Omental fat pad (tissue), 4 donors: ENCODE results near the gene ATP8A2. TPM values are rescaled to one million over a fixed set of nuclear protein-coding genes. Genes with fewer than 3 reads are reported as not detected.
"Not testable (repeated sequence)": the region's sequence is repeated elsewhere in the genome, so short reads cannot be mapped to it uniquely, and the experiment has no call there.

Experiments used
- ATAC-seq: fragments of 150-250 bp; one replicate; pipeline ENCODE4 v1.9.1; 2016; ENCODE audit warnings: mild to moderate bottlenecking, moderate library complexity; ENCODE audit not compliant: low FRiP score
- DNase-seq: peaks from one replicate; pipeline ENCODE4 v3.0.0-alpha.2; 2019; ENCODE audit warnings: low spot score
- total RNA-seq, 4 donors: library from RNA; depleted of rRNA; stranded (reverse); fragments of >200 nt; gene quantifications; one replicate each; pipeline ENCODE4 v1.1.0, GENCODE V29; 2016
- TF ChIP-seq, protein P1 (sequence below), 3 donors: fragments of 450-650 bp; IDR thresholded peaks; one replicate each; pipeline ENCODE4 v1.5.1; 2016 to 2017; ENCODE audit warnings: antibody characterized with exemption in 3 of 3, mild to moderate bottlenecking in 3 of 3, moderate library complexity in 2 of 3

ATP8A2 gene
- total RNA-seq, 4 donors from 2014 or later: 0.16 to 0.19 TPM; not detected in 2

DNA sequence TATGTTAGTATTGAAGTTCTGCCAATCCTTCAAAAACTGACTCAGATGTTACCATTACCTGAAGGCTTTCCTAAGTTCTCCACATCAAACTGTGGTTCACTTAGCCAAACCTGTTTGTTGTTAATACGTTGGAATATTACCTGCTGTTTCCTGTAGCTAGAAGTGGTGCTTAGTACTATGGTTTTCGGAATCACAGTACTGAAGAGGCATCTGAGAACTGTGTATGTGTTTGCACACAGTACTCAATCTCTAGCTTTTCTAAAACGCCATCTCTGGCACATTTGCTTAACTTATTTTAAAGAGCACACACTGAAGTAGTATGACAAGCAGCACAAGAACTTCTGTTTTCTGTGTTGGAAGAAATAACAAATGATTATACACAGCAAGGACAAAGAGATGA lies 431.9 kb downstream of the ATP8A2 start:
- no peak for ATAC-seq
- TF ChIP-seq, protein P1, sequence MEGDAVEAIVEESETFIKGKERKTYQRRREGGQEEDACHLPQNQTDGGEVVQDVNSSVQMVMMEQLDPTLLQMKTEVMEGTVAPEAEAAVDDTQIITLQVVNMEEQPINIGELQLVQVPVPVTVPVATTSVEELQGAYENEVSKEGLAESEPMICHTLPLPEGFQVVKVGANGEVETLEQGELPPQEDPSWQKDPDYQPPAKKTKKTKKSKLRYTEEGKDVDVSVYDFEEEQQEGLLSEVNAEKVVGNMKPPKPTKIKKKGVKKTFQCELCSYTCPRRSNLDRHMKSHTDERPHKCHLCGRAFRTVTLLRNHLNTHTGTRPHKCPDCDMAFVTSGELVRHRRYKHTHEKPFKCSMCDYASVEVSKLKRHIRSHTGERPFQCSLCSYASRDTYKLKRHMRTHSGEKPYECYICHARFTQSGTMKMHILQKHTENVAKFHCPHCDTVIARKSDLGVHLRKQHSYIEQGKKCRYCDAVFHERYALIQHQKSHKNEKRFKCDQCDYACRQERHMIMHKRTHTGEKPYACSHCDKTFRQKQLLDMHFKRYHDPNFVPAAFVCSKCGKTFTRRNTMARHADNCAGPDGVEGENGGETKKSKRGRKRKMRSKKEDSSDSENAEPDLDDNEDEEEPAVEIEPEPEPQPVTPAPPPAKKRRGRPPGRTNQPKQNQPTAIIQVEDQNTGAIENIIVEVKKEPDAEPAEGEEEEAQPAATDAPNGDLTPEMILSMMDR (IDR thresholded peaks at IDR 0.05): no peak
- no peak for DNase-seq

DNA sequence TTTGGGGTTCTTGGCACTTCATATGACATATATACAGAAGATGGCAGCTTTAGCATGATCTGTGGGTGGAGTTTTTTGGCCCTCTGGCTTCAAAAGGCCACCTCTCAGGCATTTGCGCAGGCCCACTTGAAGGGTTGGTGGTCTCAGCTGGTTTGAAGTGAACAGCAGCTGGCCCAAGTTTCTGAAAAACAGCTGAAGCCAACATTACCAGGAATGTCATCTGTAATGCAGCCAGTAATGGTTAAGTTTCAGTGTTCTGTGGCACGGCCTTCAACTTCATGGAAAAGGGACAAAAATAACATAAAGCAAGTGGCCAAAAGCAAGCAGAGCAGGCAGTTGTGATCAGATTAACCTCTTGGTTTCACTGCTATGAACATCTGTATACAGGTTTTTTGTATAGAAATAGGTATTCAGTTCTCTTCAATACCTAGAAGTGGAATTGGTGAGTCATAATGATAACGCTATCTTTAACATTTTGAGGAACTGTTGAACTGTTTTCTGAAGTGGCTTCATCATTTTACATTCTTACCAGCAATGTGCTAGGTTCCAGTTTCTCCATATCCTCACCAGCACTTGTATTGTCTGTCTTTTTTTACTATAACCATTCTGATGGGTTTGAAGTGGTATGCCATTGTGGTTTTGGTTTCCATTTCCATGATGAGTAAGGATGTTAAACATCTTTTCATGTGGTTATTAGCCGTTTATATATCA lies 434.6 kb downstream of the ATP8A2 start:
- ATAC-seq: no peak
- DNase-seq: no peak
- TF ChIP-seq, protein P1 (IDR thresholded peaks at IDR 0.05): no peak

DNA sequence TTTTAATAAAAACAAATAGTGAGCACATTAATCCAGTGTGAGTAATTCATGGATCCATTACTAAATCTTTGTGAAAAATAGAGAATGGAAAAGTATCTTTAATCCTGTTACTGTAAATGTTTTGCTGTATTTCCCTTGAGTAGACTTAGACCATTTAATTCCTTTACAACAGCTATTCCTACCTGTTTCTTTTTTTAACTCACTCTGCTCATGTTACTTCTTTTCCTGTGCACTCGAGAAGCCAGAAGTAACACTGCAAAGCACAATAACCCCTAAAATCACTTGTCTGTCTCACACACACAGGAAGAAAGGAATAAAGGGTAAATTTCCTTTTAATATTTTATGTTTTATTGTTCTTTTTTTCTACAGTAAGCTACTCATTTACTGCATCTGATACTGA lies 435.8 kb downstream of the ATP8A2 start:
- ATAC-seq: no peak

DNA sequence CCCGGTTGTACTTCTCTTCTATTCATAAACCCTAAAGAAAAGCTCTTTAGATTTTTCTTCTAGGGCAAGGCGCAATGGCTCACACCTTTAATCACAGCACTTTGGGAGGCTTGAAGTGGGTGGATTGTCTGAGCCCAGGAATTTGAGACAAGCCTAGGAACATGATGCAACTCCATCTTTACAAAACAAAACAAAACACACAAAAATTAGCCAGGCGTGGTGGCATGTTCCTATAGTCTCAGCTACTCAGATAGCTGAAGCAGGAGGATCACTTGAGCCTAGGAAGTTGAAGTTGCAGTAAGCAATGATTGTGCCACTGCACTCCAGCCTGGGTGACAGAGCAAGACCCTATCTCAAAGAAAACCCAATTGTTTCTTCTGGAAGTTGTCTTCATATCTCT lies 439.7 kb downstream of the ATP8A2 start:
- no peak for DNase-seq
- TF ChIP-seq, protein P1 (IDR thresholded peaks at IDR 0.05): no peak
- ATAC-seq: no peak

More for the DNA sequence above, 435.8 kb downstream of the ATP8A2 start:
- no peak for DNase-seq
- TF ChIP-seq, protein P1 (IDR thresholded peaks at IDR 0.05): no peak

DNA sequence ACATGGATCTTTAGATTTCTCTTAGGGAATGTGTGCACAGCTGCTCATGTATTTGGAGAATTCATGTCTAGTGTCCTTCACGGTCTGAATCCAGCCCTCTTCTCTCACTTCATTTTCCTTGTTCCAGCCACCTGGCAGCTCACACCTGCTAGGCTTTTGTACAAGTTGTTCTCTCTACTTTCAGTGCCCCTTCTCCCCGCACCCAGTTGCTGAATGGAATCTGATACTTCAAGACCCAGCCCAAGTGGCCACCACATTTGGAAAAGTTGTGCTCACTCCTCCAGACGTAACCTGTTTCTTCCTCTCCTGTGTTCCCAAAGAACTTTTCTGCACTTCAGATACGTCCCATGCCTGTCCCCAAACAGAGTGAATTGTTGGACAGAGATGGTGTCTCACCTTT lies 444.5 kb downstream of the ATP8A2 start:
- TF ChIP-seq, protein P1 (IDR thresholded peaks at IDR 0.05): no peak
- ATAC-seq (no peak), DNase-seq (no peak)

DNA sequence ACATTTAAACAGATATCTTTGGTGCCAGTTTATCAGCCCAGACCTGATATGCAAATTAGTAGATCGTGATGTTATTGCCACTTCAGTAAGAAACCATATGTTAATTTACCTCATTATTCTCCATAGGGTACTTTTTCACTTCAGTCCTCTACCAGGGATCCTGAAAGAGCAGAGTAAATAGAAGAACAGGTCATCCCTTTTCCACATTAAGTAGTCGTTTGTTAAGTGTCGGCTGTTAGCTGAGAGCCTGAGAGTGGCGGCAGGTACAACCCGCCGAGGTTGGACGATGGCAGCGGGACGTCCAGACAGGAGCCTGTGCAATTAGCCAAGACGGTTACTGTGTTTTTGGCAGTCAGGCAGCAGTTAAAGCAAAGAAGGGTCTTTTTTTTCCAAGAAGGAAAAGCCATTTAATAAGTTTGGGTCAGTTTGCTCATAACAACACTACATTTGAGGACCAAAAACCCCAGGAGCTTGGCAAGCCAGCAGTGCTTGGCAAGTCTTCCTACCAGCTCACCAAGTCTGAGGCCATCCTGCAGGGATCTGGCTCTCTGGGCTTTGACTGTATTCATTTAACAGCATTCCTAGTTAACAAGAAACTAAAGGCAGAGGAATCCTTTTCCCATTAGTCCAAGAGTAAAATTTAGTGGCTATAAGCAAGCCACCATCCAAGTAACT lies 448.2 kb downstream of the ATP8A2 start:
- no peak for ATAC-seq
- TF ChIP-seq, protein P1 (IDR thresholded peaks at IDR 0.05): no peak
- no peak for DNase-seq

DNA sequence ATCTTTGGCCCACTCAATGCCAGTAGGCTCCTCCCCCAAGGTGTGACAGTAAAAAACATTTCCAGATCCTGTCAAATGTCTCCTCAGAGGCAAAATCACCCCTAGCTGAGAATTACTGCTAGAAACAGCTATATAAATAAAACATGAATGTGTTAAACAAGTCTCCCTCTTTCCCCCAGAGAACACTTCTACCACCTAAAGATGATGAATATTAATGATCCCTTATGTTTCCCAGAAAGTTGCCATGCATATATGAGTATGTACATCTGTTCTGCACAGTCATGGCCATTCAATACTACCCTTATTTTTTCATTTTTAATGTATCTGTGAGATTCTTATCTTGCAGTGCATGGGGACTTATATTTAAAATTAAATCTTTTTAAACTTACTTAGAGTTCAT lies 450.0 kb downstream of the ATP8A2 start:
- TF ChIP-seq, protein P1 (IDR thresholded peaks at IDR 0.05): no peak
- no peak for DNase-seq
- ATAC-seq: no peak

DNA sequence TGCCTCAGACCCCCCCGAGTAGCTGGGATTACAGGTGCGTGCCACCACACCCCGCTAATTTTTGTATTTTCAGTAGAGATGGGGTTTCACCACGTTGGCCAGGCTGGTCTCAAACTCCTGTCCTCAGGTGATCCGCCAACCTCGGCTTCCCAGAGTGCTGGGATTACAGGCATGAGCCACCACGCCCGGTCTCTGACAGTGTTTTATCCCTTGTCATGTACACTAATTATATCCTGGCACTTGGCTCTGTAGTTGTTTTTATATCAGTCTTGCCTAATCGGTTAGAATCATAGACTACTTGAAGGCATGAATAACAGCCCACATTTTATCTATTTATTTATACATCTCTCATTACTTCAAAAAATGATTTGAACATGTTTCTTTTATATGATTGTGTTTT lies 455.4 kb downstream of the ATP8A2 start:
- ATAC-seq, DNase-seq: not testable (repeated sequence)
